Spleen (tissue), 11 donors: ENCODE results near the gene CS. TPM values are rescaled to one million over a fixed set of nuclear protein-coding genes. Genes with fewer than 3 reads are reported as not detected.
"Not testable (repeated sequence)": the region's sequence is repeated elsewhere in the genome, so short reads cannot be mapped to it uniquely, and the experiment has no call there.

ENCODE experiments used
- DNase-seq: peaks from one replicate; pipeline ENCODE4 v3.0.0-alpha.2; 2020
- H3K27ac ChIP-seq, 8 donors: fragments of 200-600 bp; sonication (generic) in 7 of 8; 1 replicate in 4 of 8; 2 replicates in 4 of 8; pipeline versions ENCODE4 v1.5.0 to v1.8.0; 2016 to 2021; ENCODE audit warnings: inconsistent platforms in 4 of 8, mild to moderate bottlenecking in 4 of 8, moderate library complexity in 1 of 8
- H3K27me3 ChIP-seq, 7 donors: fragments of 200-600 bp; sonication (generic) in 6 of 7; replicated peaks in 1 of 7; 1 replicate in 4 of 7; 2 replicates in 3 of 7; pipeline versions ENCODE4 v1.5.0 to v1.8.0; 2016 to 2021; ENCODE audit warnings: inconsistent platforms in 3 of 7, mild to moderate bottlenecking in 1 of 7
- H3K36me3 ChIP-seq, 6 donors: fragments of 200-600 bp; sonication (generic) in 5 of 6; 1 replicate in 4 of 6; 2 replicates in 2 of 6; pipeline versions ENCODE4 v1.5.0 to v1.8.0; 2016 to 2021; ENCODE audit warnings: inconsistent platforms in 2 of 6
- H3K4me1 ChIP-seq, 6 donors: fragments of 200-600 bp; sonication (generic) in 5 of 6; 1 replicate in 3 of 6; 2 replicates in 3 of 6; pipeline versions ENCODE4 v1.5.0 to v1.8.0; 2016 to 2021; ENCODE audit warnings: inconsistent platforms in 3 of 6
- H3K4me3 ChIP-seq, 8 donors: fragments of 200-600 bp; sonication (generic) in 7 of 8; 1 replicate in 4 of 8; 2 replicates in 4 of 8; pipeline versions ENCODE4 v1.5.0 to v1.8.0; 2016 to 2021; ENCODE audit warnings: inconsistent platforms in 4 of 8, mild to moderate bottlenecking in 4 of 8, moderate library complexity in 2 of 8
- H3K9me3 ChIP-seq, 8 donors: fragments of 200-600 bp; sonication (generic) in 7 of 8; 1 replicate in 4 of 8; 2 replicates in 4 of 8; pipeline versions ENCODE4 v1.5.0 to v1.8.0; 2016 to 2021; ENCODE audit warnings: inconsistent platforms in 4 of 8
- CTCF ChIP-seq, 11 experiments: fragments of 200-600 bp in 7 of 11; fragments of 450-650 bp in 4 of 11; sonication (generic) in 4 of 11; IDR thresholded peaks in 8 of 11; conservative IDR thresholded peaks in 3 of 11; 1 replicate in 7 of 11; 2 replicates in 4 of 11; pipeline versions ENCODE4 v1.4.0 to v1.8.0; 2016 to 2021; ENCODE audit warnings: antibody characterized with exemption in 11 of 11, inconsistent platforms in 4 of 11, mild to moderate bottlenecking in 1 of 11
- POLR2A ChIP-seq, 3 donors: fragments of 450-650 bp; IDR thresholded peaks; one replicate each; pipeline ENCODE4 v1.5.1; 2017; ENCODE audit warnings: antibody characterized with exemption in 3 of 3, mild to moderate bottlenecking in 1 of 3
- POLR2AphosphoS5 ChIP-seq, 3 donors: sonication (generic); formaldehyde crosslinking; IDR thresholded peaks; one replicate each; pipeline ENCODE4 v1.5.1; 2017; ENCODE audit warnings: antibody characterized with exemption in 3 of 3
- WGBS, 5 donors: extraction: QIAGEN DNeasy Blood & Tissue Kit in 3 of 5; methylation state at CpG; one replicate each; pipeline versions ENCODE4 v1.1.5 to v1.1.7; 2013 to 2018; 5-methylcytosine and 5-hydroxymethylcytosine counted together
- intact Hi-C: fragments of 100-400 bp; cut with DNase I; formaldehyde crosslinking; loops from one replicate; pipeline ENCODE4 v1.15.0; 2023; ENCODE audit warnings: low total_unique reads
- polyA plus RNA-seq, 3 donors: library from polyadenylated mRNA; stranded (reverse); fragments of 200-250 nt; gene quantifications; one replicate each; pipeline ENCODE4 v1.2.1, GENCODE V29; 2013
- total RNA-seq, 7 donors: library from RNA; depleted of rRNA in 3 of 7; stranded (reverse); fragments of >200 nt in 3 of 7; fragmentation: NEBNext Ultra II Directional in 4 of 7; extraction: Animal tissue kit (Norgen Biotek cat#: 25700) in 4 of 7; gene quantifications; one replicate each; pipeline versions ENCODE4 v1.1.0 to v1.2.1, GENCODE V29; 2016 to 2021
- donor health status: healthy with polysubstance abuse.
- donor health status: DM: no; HTN: no; CAD: no; lungs with moderate emphysema.
- donor health status: DM: no; HTN: no; CAD: no.
- donor health status: Bipolar disorder and iron deficiency.
- donor health status: healthy.
- donor health status: DM: no; HTN: no; CAD: no.
- donor health status: DM: yes; HTN: yes; CAD: no.

The CS gene
- total and polyA plus RNA-seq, 10 donors: 35.6 to 141 (median 125) TPM

DNA sequence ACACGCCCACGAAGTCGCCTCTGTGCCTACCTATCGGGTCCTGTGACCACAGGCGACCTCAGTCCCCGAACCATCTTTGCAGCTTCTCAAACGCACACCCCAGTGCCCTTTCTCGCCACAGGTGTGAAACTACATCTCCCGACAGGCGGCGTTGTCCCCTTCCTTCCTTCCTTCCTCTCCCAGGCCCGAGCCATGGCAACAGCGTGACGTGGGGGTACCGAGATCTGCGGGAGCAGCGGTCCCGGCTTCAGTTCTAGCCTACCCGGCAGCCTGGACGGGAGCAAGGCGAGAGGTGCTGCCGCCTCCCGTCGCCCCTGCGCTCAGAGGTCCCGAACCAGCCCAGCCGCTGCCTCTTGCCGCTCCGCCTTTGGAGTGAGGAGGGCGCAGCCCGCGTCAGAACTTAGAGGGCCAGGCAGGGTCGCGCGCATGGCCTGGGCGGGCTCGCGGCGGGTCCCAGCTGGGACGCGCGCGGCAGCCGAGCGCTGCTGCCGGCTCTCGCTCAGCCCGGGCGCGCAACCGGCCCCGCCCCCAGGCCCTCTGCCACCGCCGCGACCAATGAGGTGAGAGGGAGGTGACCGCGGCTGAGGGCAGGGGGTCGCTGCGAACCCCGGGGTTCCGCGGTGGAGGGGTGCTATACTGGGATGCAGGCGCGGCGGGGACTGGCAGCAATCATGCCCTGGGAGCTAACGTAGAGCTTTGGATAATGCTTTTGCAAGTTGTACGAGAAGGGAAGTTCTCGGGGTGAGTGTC, 33.3 kb downstream of the CS start, which contains the start of gene COQ10A:
COQ10A (plus strand) TSS at position 250 of the 750 bp plus-strand sequence; CDS start at position 427, 177 bp downstream.
- Histone ChIP-seq H3K27me3 (no peaks in the 10 kb centered on the region), H3K4me1 (peaks cover 9 to 27% (median 20%) of the 10 kb centered on the region in 6 donors), H3K27ac (peak within 1 kb of the TSS; percentile 67 to 97 (median 94)), H3K36me3 (peaks cover 0 to 33% (median 14%) of the 10 kb centered on the region in 6 donors), H3K4me3 (peak within 1 kb of the TSS; percentile 49 to 76 (median 72)), H3K9me3 (no peaks in the 10 kb centered on the region)
- intact Hi-C loops: no loop called here
- peak; percentile 94 to 98 (median 97) for TF ChIP-seq POLR2AphosphoS5 (IDR thresholded peaks at IDR 0.05)
- peak; percentile 49 to 85 (median 71) for TF ChIP-seq CTCF (IDR thresholded peaks at IDR 0.05 in 8 of 11, conservative IDR thresholded peaks at IDR 0.05 in 3 of 11)
- peak in 2 of 3 donors; percentile 75 to 77 for TF ChIP-seq POLR2A (IDR thresholded peaks at IDR 0.05)
- WGBS, 5 donors: 0 to 1% (median 1%) methylated on average over 36 to 68 of the region's 68 CpGs
- DNase-seq: peak; percentile 97

GRCh38 chr12:56266068-56266692, 34.0 kb downstream of the CS start:
- H3K27me3 ChIP-seq, H3K9me3 ChIP-seq, DNase-seq, intact Hi-C loops: not testable (repeated sequence)
- H3K27ac ChIP-seq: peak overlapping the region; percentile 67 to 97 (median 94)
- H3K4me3 ChIP-seq: peak overlapping the region; percentile 49 to 76 (median 72)
- 56 to 64% (median 58%) methylated on average over 16 of the region's 16 CpGs for WGBS, 5 donors
- H3K4me1 ChIP-seq: peaks cover 9 to 27% (median 20%) of the 10 kb centered on the region in 6 donors
- peaks cover 0 to 26% (median 10%) of the 10 kb centered on the region in 6 donors for H3K36me3 ChIP-seq

GRCh38 chr12:56262955-56263354, 37.2 kb downstream of the CS start:
- H3K4me1 ChIP-seq: peaks cover 15 to 32% (median 29%) of the 10 kb centered on the region in 6 donors
- H3K9me3 ChIP-seq, DNase-seq, H3K4me3 ChIP-seq, H3K27ac ChIP-seq, intact Hi-C loops, H3K36me3 ChIP-seq, H3K27me3 ChIP-seq: not testable (repeated sequence)
- WGBS, 5 donors: 84 to 95% (median 88%) methylated on average over 7 of the region's 7 CpGs

GRCh38 chr12:56261503-56262232, 38.5 kb downstream of the CS start:
- intact Hi-C loops: no loop called here
- no peaks in the 10 kb centered on the region for H3K9me3 ChIP-seq
- H3K27ac ChIP-seq: no peak overlapping the region
- 86 to 93% (median 91%) methylated on average over 5 of the region's 5 CpGs for WGBS, 5 donors
- no peak for DNase-seq
- no peaks in the 10 kb centered on the region for H3K27me3 ChIP-seq
- peaks cover 20 to 36% (median 31%) of the 10 kb centered on the region in 6 donors for H3K4me1 ChIP-seq
- TF ChIP-seq POLR2AphosphoS5 (IDR thresholded peaks at IDR 0.05): no peak
- TF ChIP-seq POLR2A (IDR thresholded peaks at IDR 0.05): no peak
- no peak for TF ChIP-seq CTCF (IDR thresholded peaks at IDR 0.05 in 8 of 11, conservative IDR thresholded peaks at IDR 0.05 in 3 of 11)
- peaks cover 0 to 2% (median 0%) of the 10 kb centered on the region in 6 donors for H3K36me3 ChIP-seq
- H3K4me3 ChIP-seq: no peak overlapping the region
